ENCODE results near the gene NXN.
"Not testable (repeated sequence)": the region's sequence is repeated elsewhere in the genome, so short reads cannot be mapped to it uniquely, and the experiment has no call there.

DNA sequence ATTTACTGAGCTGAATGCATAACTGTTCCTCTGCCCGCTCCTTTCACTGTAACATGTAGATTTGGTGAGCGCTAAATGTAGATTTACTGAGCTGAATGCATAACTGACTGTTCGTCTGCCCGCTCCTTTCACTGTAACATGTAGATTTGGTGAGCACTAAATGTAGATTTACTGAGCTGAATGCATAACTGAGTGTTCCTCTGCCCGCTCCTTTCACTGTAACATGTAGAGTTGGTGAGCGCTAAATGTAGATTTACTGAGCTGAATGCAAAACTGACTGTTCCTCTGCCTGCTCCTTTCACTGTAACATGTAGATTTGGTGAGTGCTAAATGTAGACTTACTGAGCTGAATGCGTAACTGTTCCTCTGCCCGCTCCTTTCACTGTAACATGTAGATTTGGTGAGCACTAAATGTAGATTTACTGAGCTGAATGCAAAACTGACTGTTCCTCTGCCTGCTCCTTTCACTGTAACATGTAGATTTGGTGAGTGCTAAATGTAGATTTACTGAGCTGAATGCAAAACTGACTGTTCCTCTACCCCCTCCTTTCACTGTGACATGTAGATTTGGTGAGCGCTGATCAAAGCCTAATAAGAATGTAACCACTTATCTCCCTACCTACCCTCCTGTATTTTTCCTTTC, 224.1 kb downstream of the NXN start:
- TF ChIP-seq, protein P1, sequence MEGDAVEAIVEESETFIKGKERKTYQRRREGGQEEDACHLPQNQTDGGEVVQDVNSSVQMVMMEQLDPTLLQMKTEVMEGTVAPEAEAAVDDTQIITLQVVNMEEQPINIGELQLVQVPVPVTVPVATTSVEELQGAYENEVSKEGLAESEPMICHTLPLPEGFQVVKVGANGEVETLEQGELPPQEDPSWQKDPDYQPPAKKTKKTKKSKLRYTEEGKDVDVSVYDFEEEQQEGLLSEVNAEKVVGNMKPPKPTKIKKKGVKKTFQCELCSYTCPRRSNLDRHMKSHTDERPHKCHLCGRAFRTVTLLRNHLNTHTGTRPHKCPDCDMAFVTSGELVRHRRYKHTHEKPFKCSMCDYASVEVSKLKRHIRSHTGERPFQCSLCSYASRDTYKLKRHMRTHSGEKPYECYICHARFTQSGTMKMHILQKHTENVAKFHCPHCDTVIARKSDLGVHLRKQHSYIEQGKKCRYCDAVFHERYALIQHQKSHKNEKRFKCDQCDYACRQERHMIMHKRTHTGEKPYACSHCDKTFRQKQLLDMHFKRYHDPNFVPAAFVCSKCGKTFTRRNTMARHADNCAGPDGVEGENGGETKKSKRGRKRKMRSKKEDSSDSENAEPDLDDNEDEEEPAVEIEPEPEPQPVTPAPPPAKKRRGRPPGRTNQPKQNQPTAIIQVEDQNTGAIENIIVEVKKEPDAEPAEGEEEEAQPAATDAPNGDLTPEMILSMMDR (IDR thresholded peaks at IDR 0.05), result not testable (repeated sequence)
- TF ChIP-seq POLR2A (IDR thresholded peaks at IDR 0.05); EP300 (IDR thresholded peaks at IDR 0.05; ENCODE audit: low read depth); POLR2AphosphoS5 (IDR thresholded peaks at IDR 0.05): not testable (repeated sequence)

Measured in transverse colon (tissue), 4 donors.